Skeletal muscle tissue (tissue), 4 donors: ENCODE data around the gene GNGT2. TPM values are rescaled to one million over a fixed set of nuclear protein-coding genes. Genes with fewer than 3 reads are reported as not detected.

Experiments used
- H3K27ac ChIP-seq: one replicate; pipeline ENCODE4 v1.7.0; 2013; ENCODE audit warnings: mild to moderate bottlenecking, low read depth, low read length, inconsistent platforms
- H3K27me3 ChIP-seq, 3 donors: one replicate each; pipeline ENCODE4 v1.7.0; 2013; ENCODE audit warnings: low read length in 3 of 3; ENCODE audit not compliant: control insufficient read depth in 3 of 3, insufficient read depth in 3 of 3
- H3K36me3 ChIP-seq, 3 donors: one replicate each; pipeline ENCODE4 v1.7.0; 2013; ENCODE audit warnings: low read length in 3 of 3; ENCODE audit not compliant: control insufficient read depth in 3 of 3, insufficient read depth in 3 of 3
- H3K4me1 ChIP-seq, 3 donors: one replicate each; pipeline ENCODE4 v1.7.0; 2013; ENCODE audit warnings: low read length in 3 of 3, mild to moderate bottlenecking in 3 of 3; ENCODE audit not compliant: control insufficient read depth in 3 of 3, insufficient read depth in 3 of 3
- H3K4me3 ChIP-seq, 3 donors: one replicate each; pipeline ENCODE4 v1.7.0; 2013; ENCODE audit warnings: low read length in 3 of 3
- H3K9ac ChIP-seq, 3 donors: one replicate each; pipeline ENCODE4 v1.7.0; 2013; ENCODE audit warnings: low read length in 3 of 3, mild to moderate bottlenecking in 3 of 3, moderate library complexity in 2 of 3, low read depth in 1 of 3
- H3K9me3 ChIP-seq, 3 donors: one replicate each; pipeline ENCODE4 v1.7.0; 2013; ENCODE audit warnings: low read length in 3 of 3; ENCODE audit not compliant: control insufficient read depth in 3 of 3
- total RNA-seq: library from RNA; depleted of rRNA; stranded (reverse); fragments of >200 nt; gene quantifications from one replicate; pipeline ENCODE4 v1.2.3, GENCODE V29; 2014
- donor health status: Osteomylitis.

The GNGT2 gene
- total RNA-seq, 1 donor from 2014 or later: 2.1 TPM

GRCh38 chr17:49213399-49213798, 3.0 kb upstream of the GNGT2 start:
- Histone ChIP-seq H3K27me3 (peaks cover 14 to 36% (median 31%) of the 10 kb centered on the region in 3 donors), H3K36me3 (no peaks in the 10 kb centered on the region), H3K27ac (no peak overlapping the region), H3K9ac (no peak overlapping the region), H3K4me3 (peak overlapping the region in 1 of 3 donors; percentile 13), H3K9me3 (no peaks in the 10 kb centered on the region), H3K4me1 (peaks cover 21 to 25% (median 24%) of the 10 kb centered on the region in 3 donors)

GRCh38 chr17:49209061-49209571, 1.3 kb downstream of the GNGT2 start:
- H3K4me3 ChIP-seq: no peak overlapping the region
- no peak overlapping the region for H3K27ac ChIP-seq
- peaks cover 20 to 32% (median 25%) of the 10 kb centered on the region in 3 donors for H3K27me3 ChIP-seq
- H3K36me3 ChIP-seq: no peaks in the 10 kb centered on the region
- peaks cover 5 to 8% (median 7%) of the 10 kb centered on the region in 3 donors for H3K4me1 ChIP-seq
- no peak overlapping the region for H3K9ac ChIP-seq
- H3K9me3 ChIP-seq: no peaks in the 10 kb centered on the region

- no peak overlapping the region for H3K4me3 ChIP-seq
- peaks cover 6 to 15% (median 14%) of the 10 kb centered on the region in 3 donors for H3K27me3 ChIP-seq
- H3K9ac ChIP-seq: no peak overlapping the region
- H3K9me3 ChIP-seq: no peaks in the 10 kb centered on the region
- peaks cover 2 to 3% (median 2%) of the 10 kb centered on the region in 3 donors for H3K4me1 ChIP-seq
- no peaks in the 10 kb centered on the region for H3K36me3 ChIP-seq
- H3K27ac ChIP-seq: no peak overlapping the region
These were observed 5.9 kb downstream of the GNGT2 start for GRCh38 chr17:49204516-49204915.

- H3K9ac ChIP-seq: no peak overlapping the region
- no peak overlapping the region for H3K27ac ChIP-seq
- H3K36me3 ChIP-seq: no peaks in the 10 kb centered on the region
- H3K27me3 ChIP-seq: peaks cover 0 to 11% (median 7%) of the 10 kb centered on the region in 3 donors
- no peak overlapping the region for H3K4me3 ChIP-seq
- no peaks in the 10 kb centered on the region for H3K9me3 ChIP-seq
- H3K4me1 ChIP-seq: peaks cover 0 to 3% (median 2%) of the 10 kb centered on the region in 3 donors
These were observed 6.6 kb downstream of the GNGT2 start for GRCh38 chr17:49203796-49204195.

GRCh38 chr17:49201481-49201927, 8.9 kb downstream of the GNGT2 start:
- Histone ChIP-seq H3K9ac (no peak overlapping the region), H3K36me3 (no peaks in the 10 kb centered on the region), H3K27me3 (peaks cover 0 to 3% (median 0%) of the 10 kb centered on the region in 3 donors), H3K27ac (no peak overlapping the region), H3K4me1 (peaks cover 0 to 3% (median 2%) of the 10 kb centered on the region in 3 donors), H3K9me3 (no peaks in the 10 kb centered on the region), H3K4me3 (no peak overlapping the region)

- Histone ChIP-seq H3K4me3 (no peak overlapping the region), H3K36me3 (no peaks in the 10 kb centered on the region), H3K9me3 (no peaks in the 10 kb centered on the region), H3K27ac (no peak overlapping the region), H3K4me1 (peaks cover 0 to 3% (median 2%) of the 10 kb centered on the region in 3 donors), H3K9ac (no peak overlapping the region), H3K27me3 (no peaks in the 10 kb centered on the region)
These were observed 9.8 kb downstream of the GNGT2 start for GRCh38 chr17:49200423-49201083.

- Histone ChIP-seq H3K9me3 (no peaks in the 10 kb centered on the region), H3K27ac (no peak overlapping the region), H3K36me3 (no peaks in the 10 kb centered on the region), H3K27me3 (no peaks in the 10 kb centered on the region), H3K9ac (no peak overlapping the region), H3K4me3 (no peak overlapping the region), H3K4me1 (peaks cover 2 to 11% (median 5%) of the 10 kb centered on the region in 3 donors)
These were observed 12.2 kb downstream of the GNGT2 start for GRCh38 chr17:49198211-49198610.

GRCh38 chr17:49197346-49197998, 12.9 kb downstream of the GNGT2 start:
- no peak overlapping the region for H3K9ac ChIP-seq
- peaks cover under 1 to 14% (median 5%) of the 10 kb centered on the region in 3 donors for H3K4me1 ChIP-seq
- no peaks in the 10 kb centered on the region for H3K27me3 ChIP-seq
- H3K4me3 ChIP-seq: no peak overlapping the region
- H3K9me3 ChIP-seq: no peaks in the 10 kb centered on the region
- H3K27ac ChIP-seq: no peak overlapping the region
- H3K36me3 ChIP-seq: no peaks in the 10 kb centered on the region

GRCh38 chr17:49196520-49196919, 13.9 kb downstream of the GNGT2 start:
- no peaks in the 10 kb centered on the region for H3K36me3 ChIP-seq
- H3K27ac ChIP-seq: no peak overlapping the region
- no peaks in the 10 kb centered on the region for H3K9me3 ChIP-seq
- no peak overlapping the region for H3K4me3 ChIP-seq
- peaks cover 0 to 18% (median 8%) of the 10 kb centered on the region in 3 donors for H3K4me1 ChIP-seq
- no peaks in the 10 kb centered on the region for H3K27me3 ChIP-seq
- no peak overlapping the region for H3K9ac ChIP-seq

- Histone ChIP-seq H3K4me3 (no peak overlapping the region), H3K27me3 (no peaks in the 10 kb centered on the region), H3K4me1 (peaks cover 0 to 19% (median 12%) of the 10 kb centered on the region in 3 donors), H3K9ac (no peak overlapping the region), H3K27ac (no peak overlapping the region), H3K36me3 (no peaks in the 10 kb centered on the region), H3K9me3 (no peaks in the 10 kb centered on the region)
These were observed 14.6 kb downstream of the GNGT2 start for GRCh38 chr17:49195751-49196150.
